Lung (tissue), 12 donors: ENCODE results near the gene PRODH2. TPM values are rescaled to one million over a fixed set of nuclear protein-coding genes. Genes with fewer than 3 reads are reported as not detected.

Experiments used
- ATAC-seq: fragments of 200-7000 bp; cut with Tn5 transposase; one replicate; pipeline ENCODE4 v1.9.1; 2020; ENCODE audit warnings: moderate number of reproducible peaks; ENCODE audit not compliant: insufficient read depth, low FRiP score
- DNase-seq, 3 donors: peaks; one replicate each; pipeline ENCODE4 v3.0.0-alpha.2; 2013 to 2017
- H3K27ac ChIP-seq, 2 donors: one replicate each; pipeline ENCODE4 v1.5.1; 2013; ENCODE audit warnings: mild to moderate bottlenecking in 2 of 2, moderate library complexity in 2 of 2, control low read depth in 1 of 2, inconsistent platforms in 1 of 2, low read depth in 1 of 2, low read length in 1 of 2
- H3K27me3 ChIP-seq, 3 donors: one replicate each; pipeline ENCODE4 v1.5.1; 2013; ENCODE audit warnings: low read length in 2 of 3; ENCODE audit not compliant: control insufficient read depth in 3 of 3, insufficient read depth in 3 of 3
- H3K36me3 ChIP-seq, 4 donors: one replicate each; pipeline ENCODE4 v1.5.1; 2013; ENCODE audit warnings: low read length in 4 of 4, mild to moderate bottlenecking in 1 of 4, moderate library complexity in 1 of 4; ENCODE audit not compliant: control insufficient read depth in 4 of 4, insufficient read depth in 4 of 4
- H3K4me1 ChIP-seq, 5 donors: one replicate each; pipeline ENCODE4 v1.5.1; 2013; ENCODE audit warnings: low read length in 5 of 5, mild to moderate bottlenecking in 2 of 5, moderate library complexity in 1 of 5; ENCODE audit not compliant: control insufficient read depth in 5 of 5, insufficient read depth in 5 of 5
- H3K4me3 ChIP-seq: one replicate; pipeline ENCODE4 v1.5.1; 2013; ENCODE audit warnings: mild to moderate bottlenecking, control low read depth, moderate library complexity
- H3K9ac ChIP-seq, 2 donors: one replicate each; pipeline ENCODE4 v1.5.1; 2013; ENCODE audit warnings: low read length in 2 of 2, control low read depth in 1 of 2; ENCODE audit not compliant: insufficient read depth in 1 of 2
- H3K9me3 ChIP-seq, 4 donors: one replicate each; pipeline ENCODE4 v1.5.1; 2013; ENCODE audit warnings: low read length in 3 of 4, mild to moderate bottlenecking in 1 of 4, moderate library complexity in 1 of 4; ENCODE audit not compliant: control insufficient read depth in 4 of 4, insufficient read depth in 3 of 4
- WGBS, 2 donors: extraction: QIAGEN DNeasy Blood & Tissue Kit; methylation state at CpG; one replicate each; pipeline ENCODE4 v1.1.7; 2013; 5-methylcytosine and 5-hydroxymethylcytosine counted together
- polyA plus RNA-seq, 2 donors: library from polyadenylated mRNA; stranded (reverse); fragments of 200-250 nt; gene quantifications; one replicate each; pipeline ENCODE4 v1.2.1, GENCODE V29; 2013
- total RNA-seq, 2 donors: library from RNA; depleted of rRNA in 1 of 2; stranded (reverse); fragments of >200 nt in 1 of 2; gene quantifications; one replicate each; pipeline ENCODE4 v1.2.1, GENCODE V29; 2014 to 2021
- TF ChIP-seq, protein P1 (sequence below): IDR thresholded peaks from 2 replicates; pipeline ENCODE4 v1.5.1; 2012; ENCODE audit warnings: mild to moderate bottlenecking; ENCODE audit errors: control extremely low read depth, extremely low read depth
- donor health status: control.
- donor health status: control.
- donor health status: Bipolar disorder and iron deficiency.
- donor health status: healthy.
- donor health status: DM: yes; HTN: yes; CAD: no.

The PRODH2 gene
- total and polyA plus RNA-seq, 4 donors: not detected

- H3K27ac ChIP-seq: no peak overlapping the region
- TF ChIP-seq, protein P1, sequence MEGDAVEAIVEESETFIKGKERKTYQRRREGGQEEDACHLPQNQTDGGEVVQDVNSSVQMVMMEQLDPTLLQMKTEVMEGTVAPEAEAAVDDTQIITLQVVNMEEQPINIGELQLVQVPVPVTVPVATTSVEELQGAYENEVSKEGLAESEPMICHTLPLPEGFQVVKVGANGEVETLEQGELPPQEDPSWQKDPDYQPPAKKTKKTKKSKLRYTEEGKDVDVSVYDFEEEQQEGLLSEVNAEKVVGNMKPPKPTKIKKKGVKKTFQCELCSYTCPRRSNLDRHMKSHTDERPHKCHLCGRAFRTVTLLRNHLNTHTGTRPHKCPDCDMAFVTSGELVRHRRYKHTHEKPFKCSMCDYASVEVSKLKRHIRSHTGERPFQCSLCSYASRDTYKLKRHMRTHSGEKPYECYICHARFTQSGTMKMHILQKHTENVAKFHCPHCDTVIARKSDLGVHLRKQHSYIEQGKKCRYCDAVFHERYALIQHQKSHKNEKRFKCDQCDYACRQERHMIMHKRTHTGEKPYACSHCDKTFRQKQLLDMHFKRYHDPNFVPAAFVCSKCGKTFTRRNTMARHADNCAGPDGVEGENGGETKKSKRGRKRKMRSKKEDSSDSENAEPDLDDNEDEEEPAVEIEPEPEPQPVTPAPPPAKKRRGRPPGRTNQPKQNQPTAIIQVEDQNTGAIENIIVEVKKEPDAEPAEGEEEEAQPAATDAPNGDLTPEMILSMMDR: no peak
- DNase-seq: no peak
- H3K36me3 ChIP-seq: no peaks in the 10 kb centered on the region
- peaks cover 0 to 12% (median 8%) of the 10 kb centered on the region in 5 donors for H3K4me1 ChIP-seq
- no peak overlapping the region for H3K4me3 ChIP-seq
- H3K9ac ChIP-seq: no peak overlapping the region
- no peaks in the 10 kb centered on the region for H3K9me3 ChIP-seq
- H3K27me3 ChIP-seq: peaks cover 6 to 26% (median 23%) of the 10 kb centered on the region in 3 donors
- WGBS, 2 donors: 72 to 79% methylated on average over 8 of the region's 8 CpGs
- no peak for ATAC-seq
Measured at GRCh38 chr19:35853038-35853756, 40.6 kb upstream of the PRODH2 start.

GRCh38 chr19:35852029-35852780, 39.6 kb upstream of the PRODH2 start, which contains the start of gene NPHS1:
TSS of gene NPHS1 (minus strand) at chr19:35852504. CDS start at chr19:35851837, 667 bp downstream.
- H3K9me3 ChIP-seq: no peaks in the 10 kb centered on the region
- H3K9ac ChIP-seq: no peak within 1 kb of the TSS
- peaks cover 6 to 17% (median 16%) of the 10 kb centered on the region in 3 donors for H3K27me3 ChIP-seq
- no peak within 1 kb of the TSS for H3K27ac ChIP-seq
- DNase-seq (no peak), ATAC-seq (no peak)
- no peak within 1 kb of the TSS for H3K4me3 ChIP-seq
- TF ChIP-seq, protein P1: no peak
- peaks cover 0 to 12% (median 8%) of the 10 kb centered on the region in 5 donors for H3K4me1 ChIP-seq
- WGBS, 2 donors: 62 to 78% methylated on average over 9 of the region's 9 CpGs
- H3K36me3 ChIP-seq: no peaks in the 10 kb centered on the region

DNA sequence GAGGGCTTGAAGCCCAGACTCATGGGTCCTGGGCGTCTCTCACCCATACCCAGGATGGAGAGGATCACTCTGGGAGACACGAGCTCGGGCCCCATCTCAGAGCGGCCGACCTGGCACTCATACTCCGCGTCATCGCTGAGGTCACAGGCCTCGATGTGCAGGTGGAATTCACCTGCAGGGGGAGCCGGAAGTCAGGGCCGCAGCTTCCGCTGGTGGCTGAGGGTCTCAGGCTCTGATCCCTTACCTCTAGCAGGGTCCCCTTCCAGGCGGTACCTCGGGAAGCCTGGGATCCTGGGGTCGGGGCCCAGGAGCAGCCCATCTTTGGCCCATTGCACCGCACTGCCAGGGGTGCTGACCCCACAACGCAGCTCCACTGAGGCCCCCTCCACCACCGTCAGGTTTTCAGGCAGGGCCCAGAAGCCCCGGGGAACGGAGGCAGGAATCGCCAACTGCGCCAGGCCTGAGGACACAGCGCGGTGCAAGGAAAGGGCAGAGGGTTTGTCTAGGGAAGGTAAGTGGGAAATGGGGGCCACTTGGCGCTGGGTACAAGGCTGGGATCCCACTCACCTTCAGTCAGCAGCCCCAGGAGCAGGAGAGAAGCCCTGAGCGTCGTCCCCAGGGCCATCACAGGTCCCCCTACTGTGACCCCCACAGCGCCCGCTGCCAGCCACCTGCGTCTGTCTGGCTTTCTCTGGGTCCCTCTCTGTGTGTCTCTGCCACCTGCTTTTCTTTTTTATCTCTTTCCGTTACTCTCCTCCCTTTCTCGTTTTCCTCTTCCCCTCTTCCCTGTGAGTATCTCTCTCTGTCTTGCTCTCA, 38.8 kb upstream of the PRODH2 start:
- H3K27me3 ChIP-seq: peaks cover 6 to 21% (median 11%) of the 10 kb centered on the region in 3 donors
- TF ChIP-seq, protein P1: no peak

More for the DNA sequence above, 38.8 kb upstream of the PRODH2 start:
- Histone ChIP-seq H3K9me3 (no peaks in the 10 kb centered on the region), H3K36me3 (no peaks in the 10 kb centered on the region), H3K27ac (no peak overlapping the region), H3K9ac (no peak overlapping the region), H3K4me1 (peaks cover 0 to 10% (median 1%) of the 10 kb centered on the region in 5 donors), H3K4me3 (no peak overlapping the region)
- 38 to 41% methylated on average over 32 of the region's 32 CpGs for WGBS, 2 donors
- ATAC-seq (no peak), DNase-seq (no peak)
